Effector memory CD4-positive, alpha-beta T cell (primary cell): Measurements from ENCODE around the gene PARVG.

Experiments
- DNase-seq, 3 donors: peaks; one replicate each; pipeline ENCODE4 v3.0.0-alpha.2; 2020
- H3K27ac ChIP-seq: 2 replicates; pipeline ENCODE4 v1.7.0; 2013; ENCODE audit warnings: mild to moderate bottlenecking, low read length, moderate library complexity; ENCODE audit not compliant: insufficient read depth, poor library complexity, severe bottlenecking
- H3K27me3 ChIP-seq: replicated peaks from 2 replicates; pipeline ENCODE4 v1.7.0; 2013; ENCODE audit warnings: mild to moderate bottlenecking, low read length; ENCODE audit not compliant: insufficient read depth, control insufficient read depth, poor library complexity, severe bottlenecking
- H3K36me3 ChIP-seq: 2 replicates; pipeline ENCODE4 v1.7.0; 2013; ENCODE audit warnings: mild to moderate bottlenecking, low read length, moderate library complexity; ENCODE audit not compliant: control insufficient read depth, insufficient read depth
- H3K4me1 ChIP-seq: 2 replicates; pipeline ENCODE4 v1.7.0; 2013; ENCODE audit warnings: low read length, mild to moderate bottlenecking; ENCODE audit not compliant: control insufficient read depth, insufficient read depth, poor library complexity, severe bottlenecking
- H3K4me3 ChIP-seq: 2 replicates; pipeline ENCODE4 v1.7.0; 2013; ENCODE audit warnings: low read length, low read depth, mild to moderate bottlenecking; ENCODE audit not compliant: insufficient read depth, poor library complexity, severe bottlenecking
- H3K9me3 ChIP-seq: 2 replicates; pipeline ENCODE4 v1.7.0; 2013; ENCODE audit warnings: mild to moderate bottlenecking, low read length, moderate library complexity; ENCODE audit not compliant: control insufficient read depth

PARVG gene

DNA sequence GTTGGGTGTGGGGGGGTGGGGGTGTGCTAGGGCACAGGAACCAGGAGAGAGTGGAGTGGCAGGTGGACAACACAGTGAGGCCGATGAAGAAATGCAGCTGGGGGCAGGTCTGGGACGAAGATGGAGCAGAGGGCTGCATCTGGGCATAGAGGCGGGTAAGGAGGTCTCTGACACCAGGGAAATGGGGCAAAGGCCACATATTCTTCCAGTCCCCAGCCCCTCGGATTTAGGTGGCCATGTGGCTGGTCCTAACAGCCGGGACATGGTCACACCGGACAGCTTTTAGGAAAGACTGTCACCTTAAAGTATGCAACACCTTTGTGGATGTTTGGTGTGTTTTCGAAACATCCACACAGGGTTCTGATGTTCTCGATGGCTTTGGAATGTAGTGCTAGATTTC lies 5.0 kb upstream of the PARVG start:
- DNase-seq: no peak
- H3K9me3 ChIP-seq: no peaks in the 10 kb centered on the region

DNA sequence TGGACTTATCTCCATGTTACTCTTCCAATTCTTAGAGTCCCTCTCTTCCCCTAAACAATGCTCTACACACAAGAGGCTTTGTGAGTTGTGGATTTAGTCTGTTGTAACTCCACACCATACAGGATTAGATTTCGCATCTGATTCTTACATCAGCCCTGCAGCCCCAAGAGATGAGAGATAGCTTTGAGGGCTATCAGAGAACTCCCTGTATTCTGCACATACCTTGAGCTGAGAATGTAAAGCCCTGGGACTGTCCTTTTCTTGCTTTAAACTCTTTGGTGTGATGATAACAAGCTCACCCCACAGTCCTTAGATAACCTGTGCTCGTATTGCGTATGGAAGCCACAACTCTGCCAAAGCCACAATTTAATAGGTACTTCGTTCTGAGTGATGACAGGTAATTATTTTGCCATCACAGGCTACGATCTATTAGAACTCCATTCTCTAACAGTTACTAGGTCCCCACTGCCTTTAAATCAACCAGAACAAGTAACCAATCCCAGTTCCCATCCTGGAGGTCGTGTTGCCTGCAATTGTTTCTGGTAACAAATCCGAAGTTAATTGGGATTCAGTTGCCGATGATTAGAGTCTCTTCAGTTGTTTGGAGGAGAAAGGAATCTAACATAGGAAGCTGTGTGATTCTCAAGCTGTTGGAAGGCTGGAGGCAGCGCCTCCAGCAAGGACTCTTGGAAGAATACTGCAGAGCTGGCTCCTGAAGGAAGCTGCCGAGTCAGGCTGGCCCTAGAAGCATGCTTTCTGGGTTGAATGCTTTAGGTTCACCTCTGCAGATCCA lies 1.3 kb upstream of the PARVG start:
- no peak overlapping the region for H3K4me3 ChIP-seq
- H3K4me1 ChIP-seq: peaks cover 14% of the 10 kb centered on the region
- no peaks in the 10 kb centered on the region for H3K9me3 ChIP-seq
- DNase-seq: no peak
- no peaks in the 10 kb centered on the region for H3K36me3 ChIP-seq
- no peaks in the 10 kb centered on the region for H3K27me3 ChIP-seq
- H3K27ac ChIP-seq: no peak overlapping the region

More for the DNA sequence above, 5.0 kb upstream of the PARVG start:
- H3K4me3 ChIP-seq: no peak overlapping the region
- no peaks in the 10 kb centered on the region for H3K4me1 ChIP-seq
- no peaks in the 10 kb centered on the region for H3K27me3 ChIP-seq
- H3K27ac ChIP-seq: no peak overlapping the region
- no peaks in the 10 kb centered on the region for H3K36me3 ChIP-seq

DNA sequence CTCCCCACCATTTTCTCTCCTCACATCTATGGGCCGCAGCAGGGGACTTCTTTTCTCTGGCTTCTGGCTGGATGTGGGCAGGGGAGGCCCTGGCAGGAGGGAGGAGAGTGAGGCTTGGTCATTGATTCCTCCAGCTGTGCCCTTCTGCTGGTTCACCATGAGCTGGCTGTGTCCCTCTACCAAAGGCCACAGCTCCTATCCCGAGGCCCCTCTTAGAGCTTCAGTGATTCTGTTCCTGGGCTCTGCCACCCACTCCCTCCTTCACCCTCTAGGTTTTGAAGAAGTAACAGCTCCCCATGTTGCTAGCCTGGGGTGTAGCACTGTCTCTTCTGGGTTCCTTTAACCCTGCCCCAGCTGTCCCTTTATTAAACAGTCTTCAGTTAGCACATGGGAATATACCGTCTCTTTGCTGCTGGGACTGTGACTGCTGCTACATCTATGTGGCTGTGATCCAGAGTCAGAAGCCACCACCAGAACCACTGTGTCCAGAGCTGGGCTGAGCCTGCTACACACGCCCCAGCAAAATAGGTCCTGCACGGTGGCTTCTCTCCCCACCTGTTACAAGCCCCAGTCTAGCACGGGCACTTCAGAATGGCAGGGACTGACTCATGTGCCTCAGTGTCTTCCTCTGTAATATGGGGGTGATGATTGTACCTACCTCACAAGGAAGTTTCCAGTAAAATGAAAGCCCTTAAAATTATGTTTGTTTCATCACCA lies 578 bp upstream of the PARVG start:
- H3K4me3 ChIP-seq: no peak overlapping the region
- H3K4me1 ChIP-seq: peaks cover 14% of the 10 kb centered on the region
- no peaks in the 10 kb centered on the region for H3K27me3 ChIP-seq
- no peaks in the 10 kb centered on the region for H3K9me3 ChIP-seq
- no peak for DNase-seq
- peak overlapping the region; percentile 81 for H3K27ac ChIP-seq
- H3K36me3 ChIP-seq: no peaks in the 10 kb centered on the region

- peaks cover 14% of the 10 kb centered on the region for H3K4me1 ChIP-seq
Observed at GRCh38 chr22:44181033-44181911, 547 bp downstream of the PARVG start.

GRCh38 chr22:44181912-44182587 lies 1.3 kb downstream of the PARVG start:
- H3K27ac ChIP-seq: peak overlapping the region; percentile 81
- no peak for DNase-seq
- H3K4me1 ChIP-seq: peaks cover 14% of the 10 kb centered on the region
- H3K4me3 ChIP-seq: peak overlapping the region; percentile 85
- no peaks in the 10 kb centered on the region for H3K9me3 ChIP-seq
- H3K27me3 ChIP-seq: no peaks in the 10 kb centered on the region
- peaks cover 6% of the 10 kb centered on the region for H3K36me3 ChIP-seq

More at GRCh38 chr22:44181033-44181911, 547 bp downstream of the PARVG start:
- Histone ChIP-seq H3K27me3 (no peaks in the 10 kb centered on the region), H3K4me3 (peak overlapping the region; percentile 85), H3K36me3 (peaks cover 6% of the 10 kb centered on the region), H3K27ac (peak overlapping the region; percentile 81), H3K9me3 (no peaks in the 10 kb centered on the region)
- DNase-seq: peak; percentile 39 to 64 (median 59)

DNA sequence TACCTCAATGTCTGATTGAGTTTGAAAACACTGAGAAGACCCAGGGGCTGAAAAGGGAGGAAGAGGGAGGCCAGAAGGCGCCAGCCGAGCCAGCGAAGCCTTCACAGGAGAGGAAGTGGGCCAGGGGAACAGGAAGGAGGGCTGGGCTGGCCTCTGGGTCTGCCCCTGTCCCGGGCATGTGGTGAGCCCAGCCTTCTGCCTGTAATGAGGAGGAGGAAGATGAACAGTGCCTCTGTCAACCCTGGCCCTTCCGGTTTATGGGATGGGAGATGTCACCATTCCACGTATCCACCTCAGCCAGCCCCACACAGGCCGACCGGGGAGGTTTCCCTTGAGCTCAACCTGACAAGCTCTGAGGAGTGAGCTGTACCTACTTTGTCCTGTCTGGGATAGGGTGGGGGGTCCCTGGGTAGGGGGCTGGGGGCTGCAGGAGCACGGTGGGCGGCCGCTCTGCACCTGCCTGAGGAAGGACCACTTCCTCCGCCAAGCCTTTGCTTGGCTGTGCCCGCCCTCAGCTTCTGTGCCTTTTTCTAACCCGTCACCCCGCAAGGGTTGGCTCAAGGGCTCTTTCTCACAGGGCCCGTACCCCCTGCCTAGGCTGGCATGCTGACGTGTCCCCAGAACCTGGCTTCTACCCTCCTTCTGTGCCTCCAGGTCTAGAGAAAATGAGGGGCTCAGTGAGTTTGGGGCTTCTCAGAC lies 2.0 kb downstream of the PARVG start:
- H3K4me1 ChIP-seq: peaks cover 14% of the 10 kb centered on the region

DNA sequence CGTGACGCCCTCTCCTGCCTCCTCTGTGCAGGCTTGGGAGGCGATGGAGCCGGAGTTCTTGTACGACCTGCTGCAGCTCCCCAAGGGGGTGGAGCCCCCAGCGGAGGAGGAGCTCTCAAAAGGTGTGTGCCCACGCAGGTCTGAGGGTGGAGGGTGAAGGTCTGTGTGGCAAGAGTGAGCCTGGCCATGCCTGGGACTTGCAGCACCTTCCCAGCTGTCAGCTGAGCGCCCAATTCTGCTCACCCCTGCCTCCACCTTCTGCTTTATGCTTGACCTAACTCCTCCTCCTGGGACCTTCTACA lies 2.5 kb downstream of the PARVG start:
- H3K4me3 ChIP-seq: peak overlapping the region; percentile 85
- no peak for DNase-seq
- peaks cover 14% of the 10 kb centered on the region for H3K4me1 ChIP-seq
- peaks cover 6% of the 10 kb centered on the region for H3K36me3 ChIP-seq
- peak overlapping the region; percentile 81 for H3K27ac ChIP-seq
- no peaks in the 10 kb centered on the region for H3K9me3 ChIP-seq
- no peaks in the 10 kb centered on the region for H3K27me3 ChIP-seq

More for the DNA sequence above, 2.0 kb downstream of the PARVG start:
- Histone ChIP-seq H3K36me3 (peaks cover 6% of the 10 kb centered on the region), H3K4me3 (peak overlapping the region; percentile 85), H3K27ac (peak overlapping the region; percentile 81), H3K9me3 (no peaks in the 10 kb centered on the region), H3K27me3 (no peaks in the 10 kb centered on the region)
- peak in 1 of 3 donors; percentile 13 for DNase-seq

DNA sequence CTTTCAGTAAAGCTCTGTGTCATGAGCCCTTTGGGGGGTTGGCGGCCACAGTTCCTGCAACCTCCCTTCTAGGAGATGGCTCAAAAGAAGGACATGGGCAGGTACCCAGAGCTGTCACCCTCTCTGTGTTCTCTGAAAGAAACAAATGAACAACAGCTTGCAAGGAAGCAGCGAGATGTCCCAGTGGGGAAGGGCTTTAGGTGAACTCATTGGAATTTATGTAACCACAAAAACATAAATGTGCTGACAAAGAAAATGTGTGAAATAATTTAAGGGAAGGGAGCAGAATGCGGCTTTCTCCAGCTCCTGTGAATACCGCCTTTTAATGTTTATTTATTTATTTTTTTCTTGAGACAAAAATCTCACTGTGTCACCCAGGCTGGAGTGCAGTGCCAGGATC lies 3.3 kb downstream of the PARVG start:
- Histone ChIP-seq H3K9me3 (no peaks in the 10 kb centered on the region), H3K4me1 (peaks cover 14% of the 10 kb centered on the region), H3K27me3 (no peaks in the 10 kb centered on the region), H3K27ac (no peak overlapping the region), H3K36me3 (peaks cover 6% of the 10 kb centered on the region), H3K4me3 (no peak overlapping the region)
- no peak for DNase-seq
